ENCODE results near the gene TSEN34.

GRCh38 chr19:54203151-54203611 lies 12.1 kb downstream of the TSEN34 start:
- no peak for TF ChIP-seq POLR2A (IDR thresholded peaks at IDR 0.05; ENCODE audit: low read length)
- no peak for TF ChIP-seq GATA1 (IDR thresholded peaks at IDR 0.05; ENCODE audit: low read depth, low read length)

Data from erythroblast (primary cell).